HepG2 (cell line): Measurements from ENCODE around the gene RAC3. TPM values are rescaled to one million over a fixed set of nuclear protein-coding genes. Genes with fewer than 3 reads are reported as not detected.

Experiments used
- ATAC-seq: fragments of 200-7000 bp; cut with Tn5 transposase; 3 replicates; pipeline ENCODE4 v1.9.1; 2020; ENCODE audit warnings: mild to moderate bottlenecking, moderate library complexity
- BruUV-seq: library from RNA; stranded (reverse); fragments of 400-500 nt; replicated peaks from 2 replicates; lab custom pipeline; 2021; lab: Mats Ljungman, UMichigan
- CTCF ChIA-PET: fragments of 300-600 bp; formaldehyde crosslinking; extraction: SDS; loops from one replicate; lab custom pipeline; 2021; ENCODE audit warnings: low total read pairs, inconsistent platforms, low intra/inter-chr PET ratio; lab: Yijun Ruan, JAX
- POLR2A ChIA-PET: fragments of 350-600 bp; sonication (Branson Sonifier 250); formaldehyde crosslinking; loops from one replicate; lab custom pipeline; 2020; ENCODE audit warnings: antibody characterized with exemption, inconsistent platforms; lab: Yijun Ruan, JAX
- DNase-seq: peaks from one replicate; pipeline ENCODE4 v3.0.0-alpha.2; 2015; ENCODE audit warnings: low spot score
- FAIRE-seq: peaks from 3 replicates; lab custom pipeline; 2011; peaks lifted over from hg19 to GRCh38; lab: Jason Lieb, UNC
- H2AFZ ChIP-seq: one replicate; pipeline ENCODE4 v1.6.1; 2011; ENCODE audit warnings: low read length, inconsistent platforms
- H3K27ac ChIP-seq: fragments of 300-600 bp; 3 replicates; pipeline ENCODE4 v1.8.0; 2011; ENCODE audit warnings: mixed run types, mild to moderate bottlenecking, mixed read lengths, low read length, inconsistent platforms; ENCODE audit not compliant: insufficient read depth; ENCODE audit errors: extremely low read length
- H3K27me3 ChIP-seq, 2 experiments: fragments of 200-600 bp in 1 of 2; 2 replicates in 1 of 2; 3 replicates in 1 of 2; pipeline versions ENCODE4 v1.6.0 to v1.8.0; 2011; ENCODE audit warnings: low read length in 2 of 2, mild to moderate bottlenecking in 2 of 2, moderate library complexity in 2 of 2, inconsistent platforms in 1 of 2; ENCODE audit not compliant: insufficient read depth in 2 of 2, control insufficient read depth in 1 of 2
- H3K36me3 ChIP-seq, 2 experiments: fragments of 200-600 bp in 1 of 2; replicated peaks in 1 of 2; 2 replicates in 1 of 2; 3 replicates in 1 of 2; pipeline versions ENCODE4 v1.5.1 to v1.8.0; 2011; ENCODE audit warnings: low read length in 2 of 2, inconsistent platforms in 1 of 2; ENCODE audit not compliant: insufficient read depth in 2 of 2, control insufficient read depth in 1 of 2
- H3K4me1 ChIP-seq: 2 replicates; pipeline ENCODE4 v1.5.1; 2012; ENCODE audit warnings: low read length, inconsistent platforms; ENCODE audit not compliant: insufficient read depth
- H3K4me2 ChIP-seq: 2 replicates; pipeline ENCODE4 v1.6.0; 2011; ENCODE audit warnings: low read depth, low read length, inconsistent platforms
- H3K4me3 ChIP-seq, 3 experiments: fragments of 200-600 bp in 1 of 3; sonication (generic), shearing (Covaris generic) in 1 of 3; replicated peaks in 1 of 3; 2 replicates each; pipeline ENCODE4 v1.5.1; 2011 to 2016; ENCODE audit warnings: low read length in 3 of 3, inconsistent platforms in 2 of 3, low read depth in 2 of 3, mild to moderate bottlenecking in 2 of 3, control low read depth in 1 of 3, mixed read lengths in 1 of 3; ENCODE audit not compliant: insufficient read depth in 1 of 3
- H3K79me2 ChIP-seq: one replicate; pipeline ENCODE4 v1.6.1; 2011; ENCODE audit warnings: low read length, inconsistent platforms; ENCODE audit not compliant: insufficient read depth
- H3K9ac ChIP-seq: 2 replicates; pipeline ENCODE4 v1.6.0; 2011; ENCODE audit warnings: mild to moderate bottlenecking, low read depth, low read length, inconsistent platforms; ENCODE audit not compliant: insufficient read depth
- H3K9me3 ChIP-seq: 2 replicates; pipeline ENCODE4 v1.5.1; 2012; ENCODE audit warnings: mild to moderate bottlenecking, low read length
- H4K20me1 ChIP-seq: 2 replicates; pipeline ENCODE4 v1.6.0; 2011; ENCODE audit warnings: inconsistent platforms, mild to moderate bottlenecking, low read length, moderate library complexity; ENCODE audit not compliant: insufficient read depth
- EZH2 ChIP-seq: conservative IDR thresholded peaks from 2 replicates; pipeline ENCODE4 v1.6.1; 2012; ENCODE audit warnings: mild to moderate bottlenecking, low read depth, low read length, moderate library complexity
- MED1 ChIP-seq: sonication (generic); formaldehyde crosslinking; IDR thresholded peaks from 2 replicates; pipeline ENCODE4 v1.4.0; 2020; ENCODE audit warnings: missing genetic modification reagents
- NRL ChIP-seq: sonication (generic); formaldehyde crosslinking; IDR thresholded peaks from 2 replicates; pipeline ENCODE4 v1.5.0; 2020; ENCODE audit warnings: missing genetic modification reagents, mild to moderate bottlenecking, moderate library complexity, borderline replicate concordance
- POLR2A ChIP-seq, 2 experiments: IDR thresholded peaks; 2 replicates each; pipeline ENCODE4 v1.6.1; 2011; ENCODE audit warnings: low read depth in 2 of 2, low read length in 2 of 2, mild to moderate bottlenecking in 1 of 2, moderate library complexity in 1 of 2; ENCODE audit not compliant: insufficient read depth in 1 of 2
- SMAD1 ChIP-seq: sonication (generic); formaldehyde crosslinking; IDR thresholded peaks from 2 replicates; pipeline ENCODE4 v1.4.0; 2020; ENCODE audit warnings: missing genetic modification reagents, low read depth, mild to moderate bottlenecking, borderline replicate concordance
- SMYD3 ChIP-seq: sonication (generic); formaldehyde crosslinking; IDR thresholded peaks from 2 replicates; pipeline ENCODE4 v1.8.1; 2023; ENCODE audit warnings: mild to moderate bottlenecking, missing genetic modification reagents
- SRSF1 ChIP-seq: fragments of 200-400 bp; formaldehyde crosslinking; optimal IDR thresholded peaks from 2 replicates; pipeline ENCODE3; 2017; ENCODE audit warnings: mild to moderate bottlenecking, low read depth, low read length, moderate library complexity
- SRSF4 ChIP-seq: fragments of 200-400 bp; formaldehyde crosslinking; IDR thresholded peaks from one replicate; pipeline ENCODE4 v1.6.1; 2018; ENCODE audit warnings: mild to moderate bottlenecking, low read depth, low read length, moderate library complexity; ENCODE audit not compliant: poor library complexity, severe bottlenecking
- ZBTB7A ChIP-seq: sonication (generic); formaldehyde crosslinking; IDR thresholded peaks from 2 replicates; pipeline ENCODE4 v1.8.0; 2022; ENCODE audit warnings: mild to moderate bottlenecking, missing genetic modification reagents
- ZKSCAN5 ChIP-seq: sonication (generic); formaldehyde crosslinking; IDR thresholded peaks from 2 replicates; pipeline ENCODE4 v1.5.1; 2020; ENCODE audit warnings: mild to moderate bottlenecking, missing genetic modification reagents
- ZNF225 ChIP-seq: sonication (generic); formaldehyde crosslinking; IDR thresholded peaks from 2 replicates; pipeline ENCODE4 v1.4.0; 2020; ENCODE audit warnings: mild to moderate bottlenecking, missing genetic modification reagents
- ZNF678 ChIP-seq: sonication (generic); formaldehyde crosslinking; IDR thresholded peaks from 2 replicates; pipeline ENCODE4 v1.4.0; 2020; ENCODE audit warnings: mild to moderate bottlenecking, missing genetic modification reagents
- ZNF709 ChIP-seq: sonication (generic); formaldehyde crosslinking; IDR thresholded peaks from 2 replicates; pipeline ENCODE4 v1.5.0; 2020; ENCODE audit warnings: mild to moderate bottlenecking, missing genetic modification reagents
- ZNF768 ChIP-seq: sonication (generic); formaldehyde crosslinking; IDR thresholded peaks from 2 replicates; pipeline ENCODE4 v1.4.0; 2020; ENCODE audit warnings: missing genetic modification reagents
- WGBS: methylation state at CpG from one replicate; pipeline ENCODE4 v1.1.6; 2017; ENCODE audit warnings: low lambda C conversion rate; 5-methylcytosine and 5-hydroxymethylcytosine counted together
- in situ Hi-C: cut with HindIII; loops from 2 replicates; pipeline ENCODE4 v1.10.0; 2017; ENCODE audit warnings: low pct_unique_long_range_greater_than_20kb; ENCODE audit not compliant: extremely low pct_ligation_motif_present
- intact Hi-C: fragments of 100-400 bp; cut with micrococcal nuclease; formaldehyde crosslinking; loops from one replicate; pipeline ENCODE4 v1.10.0; 2022; ENCODE audit not compliant: unreplicated experiment
- polyA plus RNA-seq, 8 experiments: library from polyadenylated mRNA; depleted of rRNA in 3 of 8; stranded (reverse) in 7 of 8; unstranded in 1 of 8; fragments of >200 nt; fragmentation: Illumina TruSeq in 4 of 8; extraction: Trizol in 4 of 8; gene quantifications; 2 replicates each; pipeline versions ENCODE4 v1.2.1 to v1.2.3, GENCODE V29; 2011 to 2016; ENCODE audit warnings: low read depth in 4 of 8, missing spikeins in 1 of 8, mixed read lengths in 1 of 8; ENCODE audit not compliant: insufficient read depth in 1 of 8
- total RNA-seq, 5 experiments: library from RNA; depleted of rRNA; stranded (reverse); fragments of >200 nt; fragmentation: Illumina TruSeq; extraction: Trizol; gene quantifications; 2 replicates each; pipeline ENCODE4 v1.2.3, GENCODE V29; 2016; ENCODE audit warnings: low read depth in 1 of 5
- TF ChIP-seq, protein P1 (sequence below): conservative IDR thresholded peaks from 2 replicates; pipeline ENCODE4 v1.6.1; 2018; ENCODE audit warnings: missing genetic modification reagents
- TF ChIP-seq, protein P2 (sequence below): fragments of 450-650 bp; IDR thresholded peaks from 2 replicates; pipeline ENCODE4 v1.6.1; 2016
- TF ChIP-seq, protein P3 (sequence below): IDR thresholded peaks from 2 replicates; pipeline ENCODE4 v1.6.1; 2016; ENCODE audit warnings: mild to moderate bottlenecking

Gene RAC3
- total and polyA plus RNA-seq, 2 of the 13 experiments (the other 11 are each of a cell fraction or from before 2014, with no cell fraction given), result 10.5 to 21.3 TPM

DNA sequence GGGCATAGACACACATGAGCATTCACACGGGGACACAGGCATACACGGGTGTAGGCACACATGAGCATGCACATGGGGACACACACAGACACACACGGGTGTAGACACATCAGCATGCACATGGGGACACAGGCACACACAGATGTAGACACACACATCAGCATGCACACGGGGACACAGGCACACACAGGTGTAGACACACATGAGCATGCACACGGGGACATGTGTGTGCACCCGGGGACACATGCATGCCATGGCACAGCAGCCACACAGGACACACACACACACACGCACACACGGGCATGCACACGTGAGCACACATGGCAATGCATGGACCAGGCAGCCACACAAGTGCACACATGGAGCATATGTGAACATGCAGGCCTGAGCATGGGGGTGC is 11.2 kb downstream of the RAC3 start:
- Histone ChIP-seq H3K4me1 (peaks cover 58% of the 10 kb centered on the region), H3K4me2 (no peak overlapping the region), H2AFZ (no peak overlapping the region), H3K4me3 (no peak overlapping the region), H3K79me2 (no peaks in the 10 kb centered on the region), H3K27ac (no peak overlapping the region), H3K27me3 (no peaks in the 10 kb centered on the region)
- in situ Hi-C loops, result no loop called here
- no TSS peak for BruUV-seq
- no peak for FAIRE-seq
- intact Hi-C loops, result no loop called here
- POLR2A ChIA-PET, result interaction anchor here (0.6 to 2.6 kb wide), 2 partner anchors 14 to 188 kb away, joined by 3 to 12 read pairs; no protein-coding TSS in a partner anchor
- ATAC-seq, result peak; percentile 4; the same call in 1 of the 3 replicates
- TF ChIP-seq ZKSCAN5 (no peak), SMAD1 (CRISPR knock-in tag) (no peak), ZNF678 (no peak), ZBTB7A (0 out of 2 replicates have a peak, but pooled peaks have one; percentile 33), ZNF225 (CRISPR knock-in tag) (no peak), ZNF768 (CRISPR knock-in tag) (no peak; the same call in 1 of the 2 replicates), ZNF709 (CRISPR knock-in tag) (no peak), NRL (CRISPR knock-in tag) (0 out of 2 replicates have a peak, but pooled peaks have one; percentile 26), SRSF4 (no peak), MED1 (CRISPR knock-in tag) (no peak), SRSF1 (no peak), EZH2 (no peak), SMYD3 (CRISPR knock-in tag) (no peak), POLR2A (IDR thresholded peaks at IDR 0.05; ENCODE audit: insufficient read depth in 1 of 2, low read depth in 2 of 2, low read length in 2 of 2) (peak in 1 of 2 experiments; percentile 26; a peak in 1 of 4 replicates)
- TF ChIP-seq, protein P1, sequence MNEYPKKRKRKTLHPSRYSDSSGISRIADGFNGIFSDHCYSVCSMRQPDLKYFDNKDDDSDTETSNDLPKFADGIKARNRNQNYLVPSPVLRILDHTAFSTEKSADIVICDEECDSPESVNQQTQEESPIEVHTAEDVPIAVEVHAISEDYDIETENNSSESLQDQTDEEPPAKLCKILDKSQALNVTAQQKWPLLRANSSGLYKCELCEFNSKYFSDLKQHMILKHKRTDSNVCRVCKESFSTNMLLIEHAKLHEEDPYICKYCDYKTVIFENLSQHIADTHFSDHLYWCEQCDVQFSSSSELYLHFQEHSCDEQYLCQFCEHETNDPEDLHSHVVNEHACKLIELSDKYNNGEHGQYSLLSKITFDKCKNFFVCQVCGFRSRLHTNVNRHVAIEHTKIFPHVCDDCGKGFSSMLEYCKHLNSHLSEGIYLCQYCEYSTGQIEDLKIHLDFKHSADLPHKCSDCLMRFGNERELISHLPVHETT (CRISPR knock-in tag), result no peak
- TF ChIP-seq, protein P2, sequence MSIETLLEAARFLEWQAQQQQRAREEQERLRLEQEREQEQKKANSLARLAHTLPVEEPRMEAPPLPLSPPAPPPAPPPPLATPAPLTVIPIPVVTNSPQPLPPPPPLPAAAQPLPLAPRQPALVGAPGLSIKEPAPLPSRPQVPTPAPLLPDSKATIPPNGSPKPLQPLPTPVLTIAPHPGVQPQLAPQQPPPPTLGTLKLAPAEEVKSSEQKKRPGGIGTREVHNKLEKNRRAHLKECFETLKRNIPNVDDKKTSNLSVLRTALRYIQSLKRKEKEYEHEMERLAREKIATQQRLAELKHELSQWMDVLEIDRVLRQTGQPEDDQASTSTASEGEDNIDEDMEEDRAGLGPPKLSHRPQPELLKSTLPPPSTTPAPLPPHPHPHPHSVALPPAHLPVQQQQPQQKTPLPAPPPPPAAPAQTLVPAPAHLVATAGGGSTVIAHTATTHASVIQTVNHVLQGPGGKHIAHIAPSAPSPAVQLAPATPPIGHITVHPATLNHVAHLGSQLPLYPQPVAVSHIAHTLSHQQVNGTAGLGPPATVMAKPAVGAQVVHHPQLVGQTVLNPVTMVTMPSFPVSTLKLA, result peak; percentile 82
- TF ChIP-seq, protein P3, sequence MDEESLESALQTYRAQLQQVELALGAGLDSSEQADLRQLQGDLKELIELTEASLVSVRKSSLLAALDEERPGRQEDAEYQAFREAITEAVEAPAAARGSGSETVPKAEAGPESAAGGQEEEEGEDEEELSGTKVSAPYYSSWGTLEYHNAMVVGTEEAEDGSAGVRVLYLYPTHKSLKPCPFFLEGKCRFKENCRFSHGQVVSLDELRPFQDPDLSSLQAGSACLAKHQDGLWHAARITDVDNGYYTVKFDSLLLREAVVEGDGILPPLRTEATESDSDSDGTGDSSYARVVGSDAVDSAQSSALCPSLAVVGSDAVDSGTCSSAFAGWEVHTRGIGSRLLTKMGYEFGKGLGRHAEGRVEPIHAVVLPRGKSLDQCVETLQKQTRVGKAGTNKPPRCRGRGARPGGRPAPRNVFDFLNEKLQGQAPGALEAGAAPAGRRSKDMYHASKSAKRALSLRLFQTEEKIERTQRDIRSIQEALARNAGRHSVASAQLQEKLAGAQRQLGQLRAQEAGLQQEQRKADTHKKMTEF (CRISPR knock-in tag), result no peak
- TF ChIP-seq, all 625 proteins: peak for 4
- H3K36me3 ChIP-seq, result peaks cover 2 to 10% of the 10 kb centered on the region in 2 experiments; a peak in 3 of 5 replicates
- H4K20me1 ChIP-seq, result no peaks in the 10 kb centered on the region
- no peak overlapping the region for H3K9ac ChIP-seq
- CTCF ChIA-PET, result no interaction called here
- no peaks in the 10 kb centered on the region for H3K9me3 ChIP-seq
- WGBS, result 82% methylated on average over 7 of the region's 9 CpGs
- no peak for DNase-seq
